ENCODE data around the gene NEU2.

GRCh38 chr2:233042549-233042948 is 10.1 kb downstream of the NEU2 start:
- TF ChIP-seq POLR2A (IDR thresholded peaks at IDR 0.05; ENCODE audit: low read depth, low read length): no peak
- no peak for TF ChIP-seq POLR2AphosphoS5 (IDR thresholded peaks at IDR 0.05; ENCODE audit: low read depth, low read length)
- TF ChIP-seq TAF1 (IDR thresholded peaks at IDR 0.05; ENCODE audit: borderline replicate concordance, low read depth, low read length): no peak
